ENCODE measurements around the gene RNF103. TPM values are rescaled to one million over a fixed set of nuclear protein-coding genes. Genes with fewer than 3 reads are reported as not detected.
"Not testable (repeated sequence)": the region's sequence is repeated elsewhere in the genome, so short reads cannot be mapped to it uniquely, and the experiment has no call there.

Gene RNF103
- total and polyA plus RNA-seq, 2 of the 8 experiments (the other 6 are each of a cell fraction or from before 2014, with no cell fraction given): 3.3 to 7.4 TPM

DNA sequence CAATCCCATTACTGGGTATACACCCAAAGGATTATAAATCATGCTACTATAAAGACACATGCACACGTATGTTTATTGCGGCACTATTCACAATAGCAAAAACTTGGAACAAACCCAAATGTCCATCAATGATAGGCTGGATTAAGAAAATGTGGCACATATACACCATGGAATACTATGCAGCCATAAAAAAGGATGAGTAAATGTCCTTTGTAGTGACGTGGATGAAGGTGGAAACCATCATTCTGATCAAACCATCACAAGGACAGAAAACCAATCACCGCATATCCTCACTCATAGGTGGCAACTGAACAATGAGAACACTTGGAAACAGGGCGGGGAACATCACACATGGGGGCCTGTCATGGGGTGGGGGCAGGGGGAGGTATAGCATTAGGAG is 45.7 kb upstream of the RNF103 start:
- H3K4me2 ChIP-seq (ENCODE audit: insufficient read depth in 1 of 2, low read depth in 2 of 2, low read length in 2 of 2); H3K4ac ChIP-seq (replicated peaks; ENCODE audit: insufficient read length, low read depth, low read length); H3K36me3 ChIP-seq (ENCODE audit: control insufficient read depth in 2 of 4, insufficient read depth in 4 of 4, low read length in 3 of 4); H2BK120ac ChIP-seq (replicated peaks; ENCODE audit: low read depth, low read length); H3K79me2 ChIP-seq (ENCODE audit: control insufficient read depth in 1 of 2, insufficient read depth in 2 of 2, low read length in 2 of 2); H2BK20ac ChIP-seq (ENCODE audit: low read length); H2AK5ac ChIP-seq (ENCODE audit: low read depth, low read length); H3K23me2 ChIP-seq (ENCODE audit: low read depth, low read length); H2AFZ ChIP-seq (ENCODE audit: low read length); H2BK15ac ChIP-seq (ENCODE audit: low read length); POLR2A ChIA-PET (ENCODE audit: partially characterized antibody); H4K20me1 ChIP-seq (replicated peaks in 1 of 2; ENCODE audit: control insufficient read depth in 1 of 2, insufficient read depth in 2 of 2, low read length in 2 of 2); H3K18ac ChIP-seq (ENCODE audit: extremely low read depth, low read length); H2BK5ac ChIP-seq (ENCODE audit: low read depth, low read length); H3K4me1 ChIP-seq (replicated peaks in 1 of 4; ENCODE audit: control insufficient read depth in 3 of 4, insufficient read depth in 4 of 4, low read length in 3 of 4); H3K27ac ChIP-seq (ENCODE audit: low read depth, low read length); H3K4me3 ChIP-seq (ENCODE audit: extremely low read depth in 1 of 4, insufficient read depth in 2 of 4, low read depth in 3 of 4, low read length in 4 of 4); H3K23ac ChIP-seq (ENCODE audit: insufficient read length); H3K27me3 ChIP-seq (replicated peaks in 1 of 4; ENCODE audit: control insufficient read depth in 3 of 4, extremely low read depth in 1 of 4, insufficient read depth in 3 of 4, low read length in 3 of 4); CTCF ChIA-PET (ENCODE audit: partially characterized antibody); H4K8ac ChIP-seq (ENCODE audit: extremely low read depth, insufficient read depth, low read length); H3K56ac ChIP-seq (replicated peaks; ENCODE audit: insufficient read length, low read depth, low read length); H3K9ac ChIP-seq (replicated peaks in 1 of 4; ENCODE audit: extremely low read depth in 1 of 4, low read depth in 3 of 4, low read length in 3 of 4); H3K14ac ChIP-seq (ENCODE audit: insufficient read length); H4K5ac ChIP-seq (ENCODE audit: insufficient read length, low read depth, low read length); H3K9me3 ChIP-seq (ENCODE audit: insufficient read depth in 2 of 2, low read depth in 1 of 2, low read length in 1 of 2); DNase-seq (ENCODE audit: low read depth in 1 of 2, low spot score in 2 of 2); H4K91ac ChIP-seq (replicated peaks; ENCODE audit: insufficient read length, low read length); FAIRE-seq; H2BK12ac ChIP-seq (ENCODE audit: low read depth, low read length); H3K79me1 ChIP-seq (ENCODE audit: low read depth, low read length): not testable (repeated sequence)
- 92% methylated on average over 5 of the region's 5 CpGs; no CpG with 5 or more reads in 1 of the 2 experiments for WGBS, 2 experiments (ENCODE audit: extremely low coverage in 1 of 2, insufficient coverage in 1 of 2, insufficient read length in 1 of 2, insufficient replicate concordance in 2 of 2, low coverage in 1 of 2, low lambda C conversion rate in 2 of 2, missing lambda C conversion rate in 1 of 2)

Data from H1 (cell line).